WTC11 (cell line): ENCODE measurements around the gene RNF215. TPM values are rescaled to one million over a fixed set of nuclear protein-coding genes. Genes with fewer than 3 reads are reported as not detected.

Experiments
- ATAC-seq: fragments of 200-7000 bp; cut with Tn5 transposase; 2 replicates; pipeline ENCODE4 v1.10.0; 2021; ENCODE audit warnings: mild to moderate bottlenecking, moderate library complexity
- CTCF ChIA-PET: fragments of 300-600 bp; sonication (Branson Sonifier 250); formaldehyde crosslinking; loops from one replicate; lab custom pipeline; 2021; ENCODE audit warnings: antibody characterized with exemption; lab: Charles Lee
- POLR2A ChIA-PET: fragments of 350-600 bp; sonication (Branson Sonifier 250); formaldehyde crosslinking; loops from one replicate; lab custom pipeline; 2021; ENCODE audit warnings: antibody characterized with exemption; lab: Charles Lee
- DNase-seq: peaks from one replicate; pipeline ENCODE4 v3.0.0; 2021; ENCODE audit warnings: low spot score
- H3K27ac Mint-ChIP-seq: 2 replicates; pipeline ENCODE4 v1.8.0; 2021; ENCODE audit warnings: mixed read lengths
- H3K27me3 Mint-ChIP-seq: 2 replicates; pipeline ENCODE4 v1.8.0; 2021; ENCODE audit warnings: low read depth, mild to moderate bottlenecking, moderate library complexity, mixed read lengths
- H3K36me3 Mint-ChIP-seq: 2 replicates; pipeline ENCODE4 v1.8.0; 2021; ENCODE audit warnings: mixed read lengths
- H3K4me1 Mint-ChIP-seq: 2 replicates; pipeline ENCODE4 v1.8.0; 2022; ENCODE audit warnings: mixed read lengths
- H3K4me3 Mint-ChIP-seq: 2 replicates; pipeline ENCODE4 v1.8.0; 2021; ENCODE audit warnings: mild to moderate bottlenecking, moderate library complexity, mixed read lengths
- H3K9me3 Mint-ChIP-seq: 2 replicates; pipeline ENCODE4 v1.8.0; 2021; ENCODE audit warnings: mixed read lengths
- AR ChIP-seq: fragments of 250-450 bp; sonication (Bioruptor Pico); IDR thresholded peaks from 2 replicates; pipeline ENCODE4 v1.9.0; 2021; ENCODE audit warnings: mild to moderate bottlenecking
- CDX4 ChIP-seq: fragments of 250-450 bp; sonication (Bioruptor Pico); IDR thresholded peaks from 2 replicates; pipeline ENCODE4 v1.9.0; 2021; ENCODE audit warnings: moderate library complexity, mild to moderate bottlenecking, inconsistent platforms, borderline replicate concordance
- CREB1 ChIP-seq: sonication (generic); formaldehyde crosslinking; IDR thresholded peaks from 2 replicates; pipeline ENCODE4 v1.8.0; 2023; ENCODE audit warnings: mild to moderate bottlenecking, missing genetic modification reagents
- FOXJ3 ChIP-seq: sonication (generic); formaldehyde crosslinking; IDR thresholded peaks from 2 replicates; pipeline ENCODE4 v1.9.0; 2021; ENCODE audit warnings: missing genetic modification reagents, mild to moderate bottlenecking, borderline replicate concordance
- GTF2I ChIP-seq: fragments of 250-450 bp; sonication (Bioruptor Pico); conservative IDR thresholded peaks from 2 replicates; pipeline ENCODE4 v1.4.0; 2021; ENCODE audit warnings: mild to moderate bottlenecking
- IRF1 ChIP-seq: sonication (generic); formaldehyde crosslinking; IDR thresholded peaks from 2 replicates; pipeline ENCODE4 v1.8.0; 2023; ENCODE audit warnings: missing genetic modification reagents
- NFE2L1 ChIP-seq: sonication (generic); formaldehyde crosslinking; IDR thresholded peaks from 2 replicates; pipeline ENCODE4 v1.8.1; 2023; ENCODE audit warnings: missing genetic modification reagents
- NR1H2 ChIP-seq: sonication (generic); formaldehyde crosslinking; IDR thresholded peaks from 2 replicates; pipeline ENCODE4 v1.9.0; 2021; ENCODE audit warnings: mild to moderate bottlenecking, moderate library complexity, missing genetic modification reagents
- PRDM15 ChIP-seq: sonication (generic); formaldehyde crosslinking; IDR thresholded peaks from 2 replicates; pipeline ENCODE4 v1.8.0; 2022; ENCODE audit warnings: missing genetic modification reagents
- PRRX2 ChIP-seq: fragments of 250-450 bp; sonication (Bioruptor Pico); IDR thresholded peaks from 2 replicates; pipeline ENCODE4 v1.8.0; 2021; ENCODE audit warnings: mild to moderate bottlenecking
- STAT6 ChIP-seq: sonication (generic); formaldehyde crosslinking; conservative IDR thresholded peaks from 2 replicates; pipeline ENCODE4 v1.8.1; 2023; ENCODE audit warnings: mild to moderate bottlenecking, low read depth, missing genetic modification reagents, moderate library complexity
- TCF7 ChIP-seq: sonication (generic); formaldehyde crosslinking; IDR thresholded peaks from 2 replicates; pipeline ENCODE4 v1.8.0; 2022; ENCODE audit warnings: mild to moderate bottlenecking, low read depth, missing genetic modification reagents, moderate library complexity
- ZNF138 ChIP-seq: sonication (generic); formaldehyde crosslinking; conservative IDR thresholded peaks from 2 replicates; pipeline ENCODE4 v1.8.1; 2022; ENCODE audit warnings: mild to moderate bottlenecking, moderate library complexity, missing genetic modification reagents
- ZNF219 ChIP-seq: sonication (generic); formaldehyde crosslinking; IDR thresholded peaks from 2 replicates; pipeline ENCODE4 v1.8.0; 2023; ENCODE audit warnings: missing genetic modification reagents, mild to moderate bottlenecking, borderline replicate concordance
- ZNF671 ChIP-seq: fragments of 250-450 bp; sonication (Bioruptor Pico); IDR thresholded peaks from 2 replicates; pipeline ENCODE4 v1.8.0; 2021; ENCODE audit warnings: mild to moderate bottlenecking
- total RNA-seq: library from RNA; stranded (reverse); gene quantifications from 3 replicates; pipeline ENCODE4 v1.2.3, GENCODE V29; 2021

RNF215 gene
- total RNA-seq, 1 experiment from 2014 or later = 25.4 TPM

GRCh38 chr22:30404307-30404706 is 17.1 kb upstream of the RNF215 start:
- POLR2A ChIA-PET = no interaction called here
- no peak overlapping the region for H3K27ac Mint-ChIP-seq

More at GRCh38 chr22:30404307-30404706, 17.1 kb upstream of the RNF215 start:
- TF ChIP-seq GTF2I (CRISPR knock-in tag) (no peak), ZNF219 (CRISPR knock-in tag) (no peak), TCF7 (CRISPR knock-in tag) (no peak), CDX4 (no peak), ZNF671 (no peak), ZNF138 (no peak), IRF1 (CRISPR knock-in tag) (no peak), NFE2L1 (no peak), NR1H2 (CRISPR knock-in tag) (no peak), STAT6 (CRISPR knock-in tag) (no peak), AR (no peak), PRDM15 (CRISPR knock-in tag) (no peak), FOXJ3 (CRISPR knock-in tag) (no peak), PRRX2 (no peak), CREB1 (CRISPR knock-in tag) (no peak)
- Mint-ChIP-seq H3K9me3 (no peaks in the 10 kb centered on the region), H3K36me3 (peaks cover 3% of the 10 kb centered on the region; the same call in 1 of the 2 replicates), H3K4me1 (peaks cover 11% of the 10 kb centered on the region), H3K27me3 (peaks cover 26% of the 10 kb centered on the region), H3K4me3 (no peak overlapping the region)
- no peak for DNase-seq
- CTCF ChIA-PET = interaction anchor here (0.9 kb wide), 1 partner anchor 17 kb away, joined by 3 read pairs; no protein-coding TSS in a partner anchor
- ATAC-seq = no peak
